HepG2 (cell line): ENCODE measurements around the gene KCNMB2. TPM values are rescaled to one million over a fixed set of nuclear protein-coding genes. Genes with fewer than 3 reads are reported as not detected.

Experiments
- ATAC-seq: fragments of 200-7000 bp; cut with Tn5 transposase; 3 replicates; pipeline ENCODE4 v1.9.1; 2020; ENCODE audit warnings: mild to moderate bottlenecking, moderate library complexity
- BruUV-seq: library from RNA; stranded (reverse); fragments of 400-500 nt; replicated peaks from 2 replicates; lab custom pipeline; 2021; lab: Mats Ljungman, UMichigan
- CTCF ChIA-PET: fragments of 300-600 bp; formaldehyde crosslinking; extraction: SDS; loops from one replicate; lab custom pipeline; 2021; ENCODE audit warnings: low total read pairs, inconsistent platforms, low intra/inter-chr PET ratio; lab: Yijun Ruan, JAX
- POLR2A ChIA-PET: fragments of 350-600 bp; sonication (Branson Sonifier 250); formaldehyde crosslinking; loops from one replicate; lab custom pipeline; 2020; ENCODE audit warnings: antibody characterized with exemption, inconsistent platforms; lab: Yijun Ruan, JAX
- DNase-seq: peaks from one replicate; pipeline ENCODE4 v3.0.0-alpha.2; 2015; ENCODE audit warnings: low spot score
- FAIRE-seq: peaks from 3 replicates; lab custom pipeline; 2011; peaks lifted over from hg19 to GRCh38; lab: Jason Lieb, UNC
- H2AFZ ChIP-seq: one replicate; pipeline ENCODE4 v1.6.1; 2011; ENCODE audit warnings: low read length, inconsistent platforms
- H3K27ac ChIP-seq: fragments of 300-600 bp; 3 replicates; pipeline ENCODE4 v1.8.0; 2011; ENCODE audit warnings: mixed run types, mild to moderate bottlenecking, mixed read lengths, low read length, inconsistent platforms; ENCODE audit not compliant: insufficient read depth; ENCODE audit errors: extremely low read length
- H3K27me3 ChIP-seq, 2 experiments: fragments of 200-600 bp in 1 of 2; 2 replicates in 1 of 2; 3 replicates in 1 of 2; pipeline versions ENCODE4 v1.6.0 to v1.8.0; 2011; ENCODE audit warnings: low read length in 2 of 2, mild to moderate bottlenecking in 2 of 2, moderate library complexity in 2 of 2, inconsistent platforms in 1 of 2; ENCODE audit not compliant: insufficient read depth in 2 of 2, control insufficient read depth in 1 of 2
- H3K36me3 ChIP-seq, 2 experiments: fragments of 200-600 bp in 1 of 2; replicated peaks in 1 of 2; 2 replicates in 1 of 2; 3 replicates in 1 of 2; pipeline versions ENCODE4 v1.5.1 to v1.8.0; 2011; ENCODE audit warnings: low read length in 2 of 2, inconsistent platforms in 1 of 2; ENCODE audit not compliant: insufficient read depth in 2 of 2, control insufficient read depth in 1 of 2
- H3K4me1 ChIP-seq: 2 replicates; pipeline ENCODE4 v1.5.1; 2012; ENCODE audit warnings: low read length, inconsistent platforms; ENCODE audit not compliant: insufficient read depth
- H3K4me2 ChIP-seq: 2 replicates; pipeline ENCODE4 v1.6.0; 2011; ENCODE audit warnings: low read depth, low read length, inconsistent platforms
- H3K4me3 ChIP-seq, 3 experiments: fragments of 200-600 bp in 1 of 3; sonication (generic), shearing (Covaris generic) in 1 of 3; replicated peaks in 1 of 3; 2 replicates each; pipeline ENCODE4 v1.5.1; 2011 to 2016; ENCODE audit warnings: low read length in 3 of 3, inconsistent platforms in 2 of 3, low read depth in 2 of 3, mild to moderate bottlenecking in 2 of 3, control low read depth in 1 of 3, mixed read lengths in 1 of 3; ENCODE audit not compliant: insufficient read depth in 1 of 3
- H3K79me2 ChIP-seq: one replicate; pipeline ENCODE4 v1.6.1; 2011; ENCODE audit warnings: low read length, inconsistent platforms; ENCODE audit not compliant: insufficient read depth
- H3K9ac ChIP-seq: 2 replicates; pipeline ENCODE4 v1.6.0; 2011; ENCODE audit warnings: mild to moderate bottlenecking, low read depth, low read length, inconsistent platforms; ENCODE audit not compliant: insufficient read depth
- H3K9me3 ChIP-seq: 2 replicates; pipeline ENCODE4 v1.5.1; 2012; ENCODE audit warnings: mild to moderate bottlenecking, low read length
- H4K20me1 ChIP-seq: 2 replicates; pipeline ENCODE4 v1.6.0; 2011; ENCODE audit warnings: inconsistent platforms, mild to moderate bottlenecking, low read length, moderate library complexity; ENCODE audit not compliant: insufficient read depth
- ARNT2 ChIP-seq: sonication (generic); formaldehyde crosslinking; IDR thresholded peaks from 2 replicates; pipeline ENCODE4 v1.8.0; 2022; ENCODE audit warnings: mild to moderate bottlenecking, low read depth, missing genetic modification reagents, moderate library complexity
- IKZF4 ChIP-seq: sonication (generic); formaldehyde crosslinking; IDR thresholded peaks from 2 replicates; pipeline ENCODE4 v1.5.1; 2020; ENCODE audit warnings: borderline replicate concordance, mild to moderate bottlenecking, low read depth, missing genetic modification reagents; ENCODE audit errors: not compliant biosample characterization
- KLF16 ChIP-seq, 2 experiments: sonication (generic) in 1 of 2; formaldehyde crosslinking in 1 of 2; IDR thresholded peaks; 2 replicates each; pipeline versions ENCODE4 v1.6.1 to v1.8.0; 2016 to 2023; ENCODE audit warnings: missing genetic modification reagents in 2 of 2, missing compliant biosample characterization in 1 of 2
- MLLT10 ChIP-seq: sonication (generic); formaldehyde crosslinking; IDR thresholded peaks from 2 replicates; pipeline ENCODE4 v1.4.0; 2020; ENCODE audit warnings: missing genetic modification reagents
- MXD4 ChIP-seq: IDR thresholded peaks from 2 replicates; pipeline ENCODE4 v1.6.1; 2016; ENCODE audit warnings: mild to moderate bottlenecking, missing biosample characterization, missing genetic modification reagents
- PLRG1 ChIP-seq: fragments of 450-650 bp; conservative IDR thresholded peaks from 2 replicates; pipeline ENCODE4 v1.6.1; 2016
- RFX1 ChIP-seq: fragments of 450-650 bp; IDR thresholded peaks from 2 replicates; pipeline ENCODE4 v1.6.1; 2017
- ZC3H13 ChIP-seq: sonication (generic); formaldehyde crosslinking; IDR thresholded peaks from 2 replicates; pipeline ENCODE4 v1.8.1; 2023; ENCODE audit warnings: mild to moderate bottlenecking, missing genetic modification reagents, moderate library complexity
- ZFP90 ChIP-seq: sonication (generic); formaldehyde crosslinking; IDR thresholded peaks from 2 replicates; pipeline ENCODE4 v1.8.0; 2022; ENCODE audit warnings: missing genetic modification reagents, mild to moderate bottlenecking, inconsistent platforms, borderline replicate concordance
- ZKSCAN1 ChIP-seq: fragments of 150-350 bp; IDR thresholded peaks from 2 replicates; pipeline ENCODE4 v1.6.1; 2014; ENCODE audit warnings: low read length
- ZNF17 ChIP-seq: sonication (generic); formaldehyde crosslinking; IDR thresholded peaks from 2 replicates; pipeline ENCODE4 v1.5.0; 2020; ENCODE audit warnings: mild to moderate bottlenecking, missing genetic modification reagents
- ZNF333 ChIP-seq: sonication (generic); formaldehyde crosslinking; IDR thresholded peaks from 2 replicates; pipeline ENCODE4 v1.4.0; 2020; ENCODE audit warnings: mild to moderate bottlenecking, missing genetic modification reagents, borderline replicate concordance
- ZNF501 ChIP-seq: sonication (generic); formaldehyde crosslinking; IDR thresholded peaks from 2 replicates; pipeline ENCODE4 v1.5.1; 2020; ENCODE audit warnings: mild to moderate bottlenecking, moderate library complexity, missing genetic modification reagents
- ZNF530 ChIP-seq: sonication (generic); formaldehyde crosslinking; IDR thresholded peaks from 2 replicates; pipeline ENCODE4 v1.5.0; 2020; ENCODE audit warnings: low read depth, mild to moderate bottlenecking, missing genetic modification reagents
- ZNF7 ChIP-seq: IDR thresholded peaks from 2 replicates; pipeline ENCODE4 v1.6.1; 2016; ENCODE audit warnings: missing biosample characterization, missing genetic modification reagents
- WGBS: methylation state at CpG from one replicate; pipeline ENCODE4 v1.1.6; 2017; ENCODE audit warnings: low lambda C conversion rate; 5-methylcytosine and 5-hydroxymethylcytosine counted together
- in situ Hi-C: cut with HindIII; loops from 2 replicates; pipeline ENCODE4 v1.10.0; 2017; ENCODE audit warnings: low pct_unique_long_range_greater_than_20kb; ENCODE audit not compliant: extremely low pct_ligation_motif_present
- intact Hi-C: fragments of 100-400 bp; cut with micrococcal nuclease; formaldehyde crosslinking; loops from one replicate; pipeline ENCODE4 v1.10.0; 2022; ENCODE audit not compliant: unreplicated experiment
- polyA plus RNA-seq, 8 experiments: library from polyadenylated mRNA; depleted of rRNA in 3 of 8; stranded (reverse) in 7 of 8; unstranded in 1 of 8; fragments of >200 nt; fragmentation: Illumina TruSeq in 4 of 8; extraction: Trizol in 4 of 8; gene quantifications; 2 replicates each; pipeline versions ENCODE4 v1.2.1 to v1.2.3, GENCODE V29; 2011 to 2016; ENCODE audit warnings: low read depth in 4 of 8, missing spikeins in 1 of 8, mixed read lengths in 1 of 8; ENCODE audit not compliant: insufficient read depth in 1 of 8
- total RNA-seq, 5 experiments: library from RNA; depleted of rRNA; stranded (reverse); fragments of >200 nt; fragmentation: Illumina TruSeq; extraction: Trizol; gene quantifications; 2 replicates each; pipeline ENCODE4 v1.2.3, GENCODE V29; 2016; ENCODE audit warnings: low read depth in 1 of 5
- TF ChIP-seq, protein P1 (sequence below): sonication (generic); formaldehyde crosslinking; IDR thresholded peaks from 2 replicates; pipeline ENCODE4 v1.9.0; 2022; ENCODE audit warnings: low read depth, missing genetic modification reagents
- TF ChIP-seq, protein P2 (sequence below): sonication (generic); formaldehyde crosslinking; IDR thresholded peaks from 2 replicates; pipeline ENCODE4 v1.5.0; 2020; ENCODE audit warnings: missing genetic modification reagents
- TF ChIP-seq, protein P3 (sequence below): sonication (generic); formaldehyde crosslinking; IDR thresholded peaks from 2 replicates; pipeline ENCODE4 v1.5.0; 2020; ENCODE audit warnings: mild to moderate bottlenecking, missing genetic modification reagents

Gene KCNMB2
- total and polyA plus RNA-seq, 2 of the 13 experiments (the other 11 are each of a cell fraction or from before 2014, with no cell fraction given): not detected

DNA sequence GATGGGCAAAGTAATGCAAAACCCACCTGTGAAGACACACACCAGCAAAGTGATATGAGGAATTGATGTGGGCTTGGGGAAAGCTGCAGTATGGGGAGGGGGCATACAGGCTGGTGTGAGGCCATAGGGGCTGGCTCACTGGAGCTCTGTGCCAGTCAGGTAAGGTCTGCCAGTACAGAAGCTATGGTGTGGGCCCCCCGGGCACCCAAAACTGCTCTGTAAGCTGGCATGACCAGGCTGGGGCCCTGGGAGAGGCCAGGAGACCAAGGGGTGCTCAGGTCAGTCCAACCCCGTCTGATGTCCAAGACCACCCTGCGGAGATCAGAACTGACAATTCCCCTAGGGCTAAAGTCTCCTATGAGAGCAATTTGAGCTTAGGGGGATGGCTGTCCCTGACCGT is 163.1 kb downstream of the KCNMB2 start:
- TF ChIP-seq, protein P1, sequence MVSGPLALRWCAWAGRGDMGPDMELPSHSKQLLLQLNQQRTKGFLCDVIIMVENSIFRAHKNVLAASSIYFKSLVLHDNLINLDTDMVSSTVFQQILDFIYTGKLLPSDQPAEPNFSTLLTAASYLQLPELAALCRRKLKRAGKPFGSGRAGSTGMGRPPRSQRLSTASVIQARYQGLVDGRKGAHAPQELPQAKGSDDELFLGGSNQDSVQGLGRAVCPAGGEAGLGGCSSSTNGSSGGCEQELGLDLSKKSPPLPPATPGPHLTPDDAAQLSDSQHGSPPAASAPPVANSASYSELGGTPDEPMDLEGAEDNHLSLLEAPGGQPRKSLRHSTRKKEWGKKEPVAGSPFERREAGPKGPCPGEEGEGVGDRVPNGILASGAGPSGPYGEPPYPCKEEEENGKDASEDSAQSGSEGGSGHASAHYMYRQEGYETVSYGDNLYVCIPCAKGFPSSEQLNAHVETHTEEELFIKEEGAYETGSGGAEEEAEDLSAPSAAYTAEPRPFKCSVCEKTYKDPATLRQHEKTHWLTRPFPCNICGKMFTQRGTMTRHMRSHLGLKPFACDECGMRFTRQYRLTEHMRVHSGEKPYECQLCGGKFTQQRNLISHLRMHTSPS (CRISPR knock-in tag): no peak
- no peak for TF ChIP-seq ZNF7 (CRISPR knock-in tag)
- no peak for TF ChIP-seq ZFP90
- no peak for TF ChIP-seq KLF16 (CRISPR knock-in tag; IDR thresholded peaks at IDR 0.05)
- TF ChIP-seq, protein P2, sequence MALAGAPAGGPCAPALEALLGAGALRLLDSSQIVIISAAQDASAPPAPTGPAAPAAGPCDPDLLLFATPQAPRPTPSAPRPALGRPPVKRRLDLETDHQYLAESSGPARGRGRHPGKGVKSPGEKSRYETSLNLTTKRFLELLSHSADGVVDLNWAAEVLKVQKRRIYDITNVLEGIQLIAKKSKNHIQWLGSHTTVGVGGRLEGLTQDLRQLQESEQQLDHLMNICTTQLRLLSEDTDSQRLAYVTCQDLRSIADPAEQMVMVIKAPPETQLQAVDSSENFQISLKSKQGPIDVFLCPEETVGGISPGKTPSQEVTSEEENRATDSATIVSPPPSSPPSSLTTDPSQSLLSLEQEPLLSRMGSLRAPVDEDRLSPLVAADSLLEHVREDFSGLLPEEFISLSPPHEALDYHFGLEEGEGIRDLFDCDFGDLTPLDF: no peak
- no peak for TF ChIP-seq PLRG1
- ATAC-seq: no peak
- H3K4me3 ChIP-seq: no peak overlapping the region
- no peak overlapping the region for H3K9ac ChIP-seq
- no peak overlapping the region for H3K4me2 ChIP-seq
- H3K4me1 ChIP-seq: no peaks in the 10 kb centered on the region
- in situ Hi-C loops (no loop called here), intact Hi-C loops (no loop called here)
- no peaks in the 10 kb centered on the region for H3K79me2 ChIP-seq
- BruUV-seq: no TSS peak
- peaks cover 57% of the 10 kb centered on the region for H3K9me3 ChIP-seq
- no peaks in the 10 kb centered on the region for H4K20me1 ChIP-seq
- WGBS: no CpG with 5 or more reads among the region's 4 CpGs
- DNase-seq: no peak
- POLR2A ChIA-PET: no interaction called here
- no peaks in the 10 kb centered on the region for H3K36me3 ChIP-seq
- CTCF ChIA-PET: no interaction called here
- no peak for FAIRE-seq
- no peak overlapping the region for H2AFZ ChIP-seq
- H3K27ac ChIP-seq: no peak overlapping the region
- no peaks in the 10 kb centered on the region for H3K27me3 ChIP-seq

DNA sequence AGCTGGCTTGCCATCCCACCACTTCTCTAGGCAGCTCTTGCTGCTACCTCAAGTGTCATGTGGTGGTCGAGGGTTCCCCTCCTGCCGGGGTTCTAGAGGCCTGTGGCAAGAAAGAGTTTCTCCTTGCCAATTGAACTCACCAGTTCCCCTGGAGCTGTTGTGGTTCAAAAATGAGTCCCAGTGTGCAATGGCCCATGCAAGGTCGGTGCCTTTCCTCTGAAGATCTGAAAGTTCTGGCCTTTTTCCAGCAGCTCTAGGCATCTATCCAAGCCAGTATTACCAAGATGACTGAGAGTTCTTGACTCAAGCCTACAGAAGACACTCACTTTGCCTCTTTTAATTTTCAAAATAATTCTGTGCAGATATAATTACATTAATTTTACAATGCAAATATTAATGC is 163.6 kb downstream of the KCNMB2 start:
- Histone ChIP-seq H2AFZ (no peak overlapping the region), H3K36me3 (no peaks in the 10 kb centered on the region), H3K27me3 (no peaks in the 10 kb centered on the region), H3K9me3 (peaks cover 52% of the 10 kb centered on the region), H3K4me2 (no peak overlapping the region), H3K27ac (no peak overlapping the region), H3K4me1 (no peaks in the 10 kb centered on the region), H3K79me2 (no peaks in the 10 kb centered on the region), H4K20me1 (no peaks in the 10 kb centered on the region), H3K9ac (no peak overlapping the region), H3K4me3 (no peak overlapping the region)
- no peak for ATAC-seq
- TF ChIP-seq RFX1: no peak
- TF ChIP-seq, protein P3, sequence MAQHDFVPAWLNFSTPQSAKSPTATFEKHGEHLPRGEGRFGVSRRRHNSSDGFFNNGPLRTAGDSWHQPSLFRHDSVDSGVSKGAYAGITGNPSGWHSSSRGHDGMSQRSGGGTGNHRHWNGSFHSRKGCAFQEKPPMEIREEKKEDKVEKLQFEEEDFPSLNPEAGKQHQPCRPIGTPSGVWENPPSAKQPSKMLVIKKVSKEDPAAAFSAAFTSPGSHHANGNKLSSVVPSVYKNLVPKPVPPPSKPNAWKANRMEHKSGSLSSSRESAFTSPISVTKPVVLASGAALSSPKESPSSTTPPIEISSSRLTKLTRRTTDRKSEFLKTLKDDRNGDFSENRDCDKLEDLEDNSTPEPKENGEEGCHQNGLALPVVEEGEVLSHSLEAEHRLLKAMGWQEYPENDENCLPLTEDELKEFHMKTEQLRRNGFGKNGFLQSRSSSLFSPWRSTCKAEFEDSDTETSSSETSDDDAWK (CRISPR knock-in tag): no peak
- TF ChIP-seq MXD4 (CRISPR knock-in tag): no peak
- no peak for TF ChIP-seq MLLT10
- TF ChIP-seq ARNT2: no peak
- TF ChIP-seq ZC3H13 (CRISPR knock-in tag): no peak
- TF ChIP-seq ZNF17: no peak
- TF ChIP-seq ZKSCAN1: no peak
- no peak for TF ChIP-seq ZNF501 (CRISPR knock-in tag)
- no peak for TF ChIP-seq IKZF4 (CRISPR knock-in tag)
- no peak for TF ChIP-seq ZNF333
- no peak for TF ChIP-seq ZNF530 (CRISPR knock-in tag)
- FAIRE-seq: no peak
- POLR2A ChIA-PET: no interaction called here
- BruUV-seq: no TSS peak
- WGBS: 0% methylated on average over 1 of the region's 3 CpGs
- intact Hi-C loops (no loop called here), in situ Hi-C loops (no loop called here)
- DNase-seq: no peak
- CTCF ChIA-PET: no interaction called here
